ENCODE results near the gene CSK.

- TF ChIP-seq CTCF (IDR thresholded peaks at IDR 0.05; ENCODE audit: low read length) (no peak), EZH2 (optimal IDR thresholded peaks at IDR 0.05; ENCODE audit: low read depth, low read length) (no peak)
These were observed 11.5 kb upstream of the CSK start for GRCh38 chr15:74770211-74770903.
